ENCODE results near the gene TMOD1.
"Not testable (repeated sequence)": the region's sequence is repeated elsewhere in the genome, so short reads cannot be mapped to it uniquely, and the experiment has no call there.

TMOD1 gene

DNA sequence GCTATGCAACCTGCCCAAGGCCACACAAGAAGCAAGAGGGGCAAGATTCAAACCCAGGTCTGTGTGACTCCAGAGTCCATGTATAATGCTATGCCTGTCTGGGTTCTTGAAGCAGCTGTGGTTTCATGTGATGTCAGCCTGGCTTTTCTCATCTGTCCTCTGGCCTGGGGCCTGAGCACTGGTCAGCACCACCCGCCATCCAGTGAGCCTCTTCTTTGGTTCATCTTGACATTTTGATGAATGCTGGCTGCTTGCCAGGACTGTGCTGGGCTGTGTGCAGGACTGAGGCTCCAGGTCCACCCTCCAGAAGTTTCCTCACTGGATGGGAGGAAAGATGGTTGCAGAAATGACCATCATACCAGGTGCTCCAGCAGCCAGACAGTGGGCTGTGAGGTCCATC, 70.2 kb downstream of the TMOD1 start:
- no peak for DNase-seq

DNA sequence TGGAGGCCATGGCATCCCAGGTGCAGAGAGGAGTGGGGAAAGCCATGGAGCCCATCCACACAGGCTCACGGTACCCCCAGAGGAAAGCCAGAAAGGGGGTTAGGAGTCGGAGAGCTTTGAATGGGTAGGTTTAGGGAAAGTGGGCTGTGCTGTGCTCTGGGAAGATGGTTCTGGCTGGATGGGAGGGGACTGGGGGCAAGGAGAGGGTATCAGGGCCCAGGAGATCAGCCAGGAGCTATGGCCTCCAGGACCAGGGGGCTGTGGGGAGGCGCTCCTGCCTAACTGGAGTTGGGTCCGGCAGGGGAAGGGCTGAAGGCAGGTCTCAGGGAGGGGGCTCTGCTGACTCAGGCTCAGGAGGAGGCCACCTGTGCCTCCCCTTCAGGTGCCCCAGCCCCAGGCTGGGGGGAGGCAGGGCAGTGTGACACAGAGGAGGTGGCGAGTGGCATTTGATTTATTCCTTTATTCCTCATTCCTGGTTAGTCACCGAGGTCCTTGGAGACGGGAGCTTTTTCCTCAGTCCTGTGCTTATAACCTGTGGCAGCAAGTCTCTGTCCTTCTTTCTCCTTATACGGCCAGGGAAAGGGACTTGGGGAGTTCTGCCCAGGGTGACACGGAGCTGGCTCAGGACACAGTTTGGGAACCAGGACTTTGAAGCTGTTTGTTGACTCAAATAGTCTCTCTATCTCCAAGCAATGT, 70.9 kb downstream of the TMOD1 start:
- no peak for DNase-seq

DNA sequence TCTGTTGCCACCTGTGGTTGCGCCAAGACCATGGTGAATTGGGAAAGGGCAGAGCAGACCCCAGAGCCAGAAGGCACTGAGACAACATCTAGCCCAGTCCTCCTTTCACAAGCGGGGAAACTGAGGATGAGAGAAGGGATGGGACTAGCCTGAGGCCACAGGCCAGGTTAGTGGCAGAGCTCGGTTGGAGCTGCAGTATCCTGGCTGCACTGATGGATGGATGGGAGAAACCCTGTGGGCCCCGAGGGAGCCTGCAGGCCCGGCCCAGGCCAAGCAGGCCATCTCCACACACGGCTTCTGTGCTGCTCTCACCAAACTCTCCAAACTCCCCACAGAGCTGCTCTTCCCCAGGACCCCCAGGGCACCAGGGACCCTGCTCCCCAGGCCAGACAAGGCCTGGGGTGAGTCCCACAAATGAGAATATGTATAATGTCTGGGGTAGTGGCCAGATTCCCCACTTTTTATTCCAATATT, 71.5 kb downstream of the TMOD1 start:
- DNase-seq: no peak

DNA sequence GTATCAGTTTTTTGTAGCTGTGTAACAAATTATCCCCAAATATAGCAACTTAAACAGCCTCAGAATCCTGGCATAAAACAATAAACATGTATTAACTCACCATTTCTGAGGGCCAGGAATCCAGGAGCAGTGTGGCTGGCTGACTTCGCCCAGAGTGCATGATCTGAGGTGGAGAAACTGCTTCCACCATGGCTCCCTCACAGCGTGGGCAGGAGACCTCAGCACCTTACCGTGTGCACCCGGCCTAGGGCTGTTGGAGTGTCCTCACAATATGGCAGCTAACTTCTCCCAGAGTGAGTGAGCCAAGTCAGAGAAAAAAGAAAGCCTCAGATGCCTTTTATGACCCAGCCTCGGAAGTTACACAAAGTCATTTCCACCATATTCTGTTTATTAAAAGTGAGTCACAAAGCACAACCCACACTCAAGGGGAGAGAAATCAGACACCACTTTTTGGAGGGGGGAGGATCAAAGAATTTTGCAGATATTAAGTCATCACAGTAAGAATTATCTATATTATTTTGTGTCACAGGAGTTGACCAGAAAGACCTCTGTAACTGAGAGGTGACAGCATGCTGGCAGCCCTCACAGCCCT, 72.1 kb downstream of the TMOD1 start:
- no peak for DNase-seq

DNA sequence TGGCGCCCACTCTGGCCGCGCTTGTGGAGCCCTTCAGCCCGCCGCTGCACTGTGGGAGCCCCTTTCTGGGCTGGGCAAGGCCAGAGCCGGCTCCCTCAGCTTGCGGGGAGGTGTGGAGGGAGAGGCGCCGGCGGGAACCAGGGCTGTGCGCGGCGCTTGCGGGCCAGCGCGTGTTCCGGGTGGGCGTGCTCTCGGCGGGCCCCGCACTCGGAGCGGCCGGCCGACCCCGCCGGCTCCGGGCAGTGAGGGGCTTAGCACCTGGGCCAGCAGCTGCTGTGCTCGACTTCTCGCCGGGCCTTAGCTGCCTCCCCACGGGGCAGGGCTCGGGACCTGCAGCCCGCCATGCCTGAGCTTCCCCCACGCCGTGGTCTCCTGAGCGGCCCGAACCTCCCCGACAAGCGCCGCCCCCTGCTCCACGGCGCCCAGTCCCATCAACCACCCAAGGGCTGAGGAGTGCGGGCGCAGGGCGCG, 72.7 kb downstream of the TMOD1 start:
- not testable (repeated sequence) for DNase-seq

DNA sequence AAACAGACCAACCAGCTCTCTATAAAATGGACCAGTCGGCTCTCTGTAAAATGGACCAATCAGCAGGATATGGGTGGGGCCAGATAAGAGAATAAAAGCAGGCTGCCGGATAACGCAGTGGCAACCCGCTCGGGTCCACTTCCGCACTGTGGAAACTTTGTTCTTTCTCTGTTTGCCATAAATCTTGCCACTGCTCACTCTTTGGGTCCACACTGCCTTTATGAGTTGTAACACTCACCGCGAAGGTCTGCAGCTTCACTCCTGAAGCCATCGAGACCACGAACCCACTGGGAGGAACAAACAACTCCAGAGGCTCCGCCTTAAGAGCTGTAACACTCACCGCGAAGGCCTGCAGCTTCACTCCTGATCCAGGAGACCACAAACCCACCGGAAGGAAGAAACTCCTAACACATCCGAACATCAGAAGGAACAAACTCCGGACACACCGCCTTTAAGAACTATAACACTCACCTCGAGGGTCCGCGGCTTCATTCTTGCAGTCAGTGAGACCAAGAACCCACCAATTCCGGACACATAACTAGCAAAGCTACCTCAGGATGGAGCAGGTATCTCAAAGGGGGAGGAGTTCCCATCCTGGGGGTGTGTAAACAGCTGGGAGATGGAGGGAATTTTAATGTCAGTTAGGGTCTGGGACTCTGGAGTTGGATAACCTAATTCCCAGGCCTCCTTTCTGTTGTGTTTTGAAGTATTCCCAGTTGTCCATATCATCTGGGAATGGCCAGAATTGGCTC, 73.6 kb downstream of the TMOD1 start:
- peak in 2 of 4 experiments; percentile 3 to 24 for DNase-seq

DNA sequence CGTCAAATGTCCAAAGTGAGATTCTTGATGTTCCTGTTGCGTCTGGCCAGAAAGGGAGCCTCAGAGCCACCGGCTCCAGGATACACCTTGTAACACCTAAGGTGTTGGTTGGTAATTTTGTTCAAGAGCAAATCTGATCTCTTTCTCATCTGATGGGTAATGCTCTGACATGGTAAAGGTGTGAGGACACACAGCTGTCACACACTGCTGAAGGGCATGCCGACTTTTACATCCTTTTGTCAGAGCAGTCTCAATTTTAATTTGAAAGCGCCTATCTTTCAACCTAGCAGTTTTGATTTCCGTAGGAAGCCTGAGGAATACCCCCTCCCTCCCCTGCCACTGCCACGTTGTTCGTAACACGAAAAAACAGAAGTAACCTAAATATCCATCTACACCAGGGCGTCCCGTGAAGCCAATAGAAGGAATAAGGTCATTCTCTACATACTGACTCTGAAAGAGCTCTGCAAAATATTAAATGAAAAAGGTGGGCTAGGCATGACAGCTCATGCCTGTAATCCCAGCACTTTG, 74.3 kb downstream of the TMOD1 start:
- no peak for DNase-seq

DNA sequence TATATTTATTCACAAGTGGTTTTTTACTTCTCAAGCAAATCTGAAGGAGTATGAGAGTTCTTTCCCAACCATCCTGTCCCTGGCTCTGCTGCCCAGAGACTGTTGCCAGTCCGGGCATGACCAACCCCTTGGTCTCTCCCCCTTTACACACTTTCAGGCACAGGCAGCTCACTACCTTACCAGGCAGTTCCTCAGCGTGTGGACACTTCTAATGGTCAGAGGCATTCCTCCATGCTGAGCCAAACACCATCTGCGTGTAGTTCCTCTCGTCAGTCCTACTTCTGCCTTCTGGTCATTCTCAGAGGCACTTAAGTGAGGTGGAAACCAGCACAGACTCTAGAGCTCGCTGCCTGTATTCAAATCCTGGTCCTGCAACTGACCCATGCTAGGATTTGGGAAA, 75.6 kb downstream of the TMOD1 start:
- no peak for DNase-seq

DNA sequence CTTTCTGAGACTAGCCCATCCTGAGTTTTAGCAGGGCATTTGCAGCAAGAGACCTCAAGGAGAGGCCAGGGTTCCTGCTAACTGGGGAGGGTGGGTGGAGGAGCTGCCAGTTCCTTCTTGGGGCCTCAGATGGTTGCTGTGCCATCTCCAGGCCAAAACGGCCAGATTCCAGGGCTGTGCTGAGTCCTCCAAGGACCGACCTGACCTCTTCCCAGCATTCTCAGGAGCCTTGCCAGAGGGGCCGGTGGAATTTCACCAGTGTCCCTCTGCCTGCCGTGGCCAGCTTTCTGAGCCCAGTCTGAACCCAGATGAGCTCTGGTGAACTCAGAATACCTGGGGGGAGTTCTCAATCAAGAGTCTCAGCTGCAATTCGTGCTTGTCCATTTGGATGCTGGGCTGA, 77.4 kb downstream of the TMOD1 start:
- no peak for DNase-seq

DNA sequence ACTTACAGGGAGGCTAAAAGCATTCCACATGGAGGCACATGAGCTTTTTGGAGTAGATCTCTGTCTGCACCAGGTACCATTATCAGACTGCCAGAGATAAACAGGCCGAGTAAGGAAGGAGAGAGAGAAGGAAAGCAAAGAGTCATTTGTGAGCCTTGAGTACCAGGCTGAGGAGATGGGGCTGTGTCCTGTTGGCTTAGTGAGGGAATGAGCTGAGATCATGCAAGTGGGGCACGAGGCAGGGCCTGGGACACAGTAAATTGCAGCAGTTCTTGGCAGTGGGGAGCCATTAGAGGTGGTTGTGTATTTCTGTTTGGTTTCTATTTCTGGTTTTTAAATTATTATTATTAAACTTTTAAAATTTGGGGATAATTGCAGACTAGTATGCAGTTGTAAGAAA, 78.4 kb downstream of the TMOD1 start:
- no peak for DNase-seq

DNA sequence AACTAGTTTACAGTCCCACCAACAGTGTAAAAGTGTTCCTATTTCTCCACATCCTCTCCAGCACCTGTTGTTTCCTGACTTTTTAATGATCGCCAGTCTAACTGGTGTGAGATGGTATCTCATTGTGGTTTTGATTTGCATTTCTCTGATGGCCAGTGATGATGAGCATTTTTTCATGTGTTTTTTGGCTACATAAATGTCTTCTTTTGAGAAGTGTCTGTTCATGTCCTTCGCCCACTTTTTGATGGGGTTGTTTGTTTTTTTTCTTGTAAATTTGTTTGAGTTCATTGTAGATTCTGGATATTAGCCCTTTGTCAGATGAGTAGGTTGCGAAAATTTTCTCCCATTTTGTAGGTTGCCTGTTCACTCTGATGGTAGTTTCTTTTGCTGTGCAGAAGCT, 80.1 kb downstream of the TMOD1 start:
- not testable (repeated sequence) for DNase-seq

DNA sequence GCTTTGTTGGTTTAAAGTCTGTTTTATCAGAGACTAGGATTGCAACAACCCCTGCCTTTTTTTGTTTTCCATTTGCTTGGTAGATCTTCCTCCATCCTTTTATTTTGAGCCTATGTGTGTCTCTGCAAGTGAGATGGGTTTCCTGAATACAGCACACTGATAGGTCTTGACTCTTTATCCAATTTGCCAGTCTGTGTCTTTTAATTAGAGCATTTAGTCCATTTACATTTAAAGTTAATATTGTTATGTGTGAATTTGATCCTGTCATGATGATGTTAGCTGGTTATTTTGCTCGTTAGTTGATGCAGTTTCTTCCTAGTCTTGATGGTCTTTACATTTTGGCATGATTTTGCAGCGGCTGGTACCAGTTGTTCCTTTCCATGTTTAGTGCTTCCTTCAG, 83.3 kb downstream of the TMOD1 start:
- not testable (repeated sequence) for DNase-seq

DNA sequence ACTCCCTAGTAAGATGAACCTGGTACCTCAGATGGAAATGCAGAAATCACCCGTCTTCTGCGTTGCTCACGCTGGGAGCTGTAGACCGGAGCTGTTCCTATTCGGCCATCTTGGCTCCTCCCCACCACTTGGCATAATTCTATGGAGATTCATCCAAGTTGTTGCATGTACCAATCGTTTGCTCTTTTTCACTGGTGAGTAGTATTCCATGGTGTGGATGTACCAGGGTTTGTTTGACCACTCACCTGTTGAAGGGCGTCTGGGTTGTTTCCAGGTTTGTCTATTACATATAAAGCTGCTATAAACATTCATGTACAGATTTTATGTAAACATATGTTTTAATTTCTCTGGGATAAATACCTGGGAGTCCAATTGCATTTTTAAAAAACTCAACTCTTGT, 85.4 kb downstream of the TMOD1 start:
- not testable (repeated sequence) for DNase-seq

DNA sequence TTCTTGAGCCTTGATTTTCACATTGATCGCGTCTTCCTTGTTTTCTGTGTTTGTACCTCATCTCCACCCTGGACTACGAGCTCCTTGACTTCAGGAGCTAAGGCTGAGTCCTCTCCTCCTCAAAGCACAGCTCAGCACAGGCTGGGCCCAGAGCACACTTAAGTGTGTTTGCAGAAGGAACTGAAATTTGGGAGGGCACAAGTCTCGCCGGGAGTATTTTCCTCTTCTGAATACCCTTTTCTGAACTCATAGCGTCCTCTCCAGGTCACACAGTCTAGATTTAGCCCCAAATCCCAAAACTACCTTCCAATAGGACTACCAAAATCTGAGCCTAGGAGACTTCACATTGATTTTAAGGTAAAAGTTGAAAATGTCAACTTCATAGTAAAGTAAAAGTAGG, 90.1 kb downstream of the TMOD1 start:
- DNase-seq: no peak

DNA sequence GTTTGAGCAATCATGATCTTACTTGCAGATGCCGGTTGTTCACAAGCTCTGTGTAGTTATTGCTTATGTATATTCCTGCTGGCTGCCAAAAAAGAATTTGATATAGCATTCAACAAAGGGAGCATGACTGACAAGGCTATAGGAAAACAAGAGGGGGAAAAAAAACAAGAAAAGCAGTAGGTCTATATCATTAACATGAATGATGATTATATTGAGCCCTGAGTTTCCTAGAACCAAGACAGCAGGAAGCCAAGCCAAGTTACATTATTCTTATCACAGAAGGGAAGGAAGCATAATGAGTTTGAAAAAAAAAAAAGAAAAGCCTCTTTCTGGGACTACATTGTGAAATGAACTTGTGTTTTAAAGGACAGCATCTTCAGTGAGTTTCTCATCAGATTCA, 90.7 kb downstream of the TMOD1 start:
- no peak for DNase-seq

DNA sequence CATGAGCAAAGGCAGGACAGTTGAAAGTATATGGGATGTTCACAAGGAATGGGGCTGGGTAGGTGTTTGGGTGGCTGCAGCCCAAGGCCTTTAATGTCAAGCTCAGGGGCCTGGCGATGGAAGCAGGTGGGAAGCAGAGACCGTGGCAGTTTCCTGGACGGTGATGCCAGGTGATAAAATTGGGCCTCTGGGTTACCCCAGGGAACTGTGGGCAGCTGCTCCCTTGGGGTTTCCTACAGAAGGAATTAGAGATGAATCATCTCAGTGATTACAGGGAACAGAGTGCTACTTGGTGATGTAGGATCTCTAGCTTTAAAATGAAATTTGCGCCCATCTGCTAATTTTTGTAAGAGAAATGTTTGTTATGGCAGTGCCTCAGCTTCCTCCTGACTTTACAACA, 92.5 kb downstream of the TMOD1 start:
- no peak for DNase-seq

DNA sequence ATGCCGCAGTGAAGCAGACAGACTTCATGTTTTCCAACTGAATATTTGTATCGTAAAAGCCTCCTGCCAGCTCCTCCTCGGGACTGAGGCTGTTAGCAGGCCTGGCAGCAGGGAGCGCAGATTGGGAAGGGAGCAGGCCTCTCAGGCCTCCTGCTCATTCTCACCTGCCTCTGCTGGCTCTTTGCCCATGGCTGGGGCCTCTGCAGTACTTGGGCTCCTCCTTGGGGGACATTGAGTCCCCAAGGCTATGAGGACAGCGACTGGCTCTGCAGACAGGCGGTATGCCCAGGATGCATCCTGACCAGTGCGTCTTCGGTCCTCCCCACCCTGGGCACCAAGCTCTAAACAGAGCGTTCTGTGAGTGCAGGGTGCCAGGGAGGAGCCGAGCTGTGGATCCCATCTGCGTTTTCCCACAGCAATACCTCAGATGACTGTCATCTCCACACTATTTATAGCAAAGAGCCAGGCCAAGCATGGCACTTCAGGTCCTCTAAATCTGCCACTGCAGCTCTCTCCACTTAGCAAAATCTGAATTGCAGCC, 93.0 kb downstream of the TMOD1 start:
- no peak for DNase-seq

DNA sequence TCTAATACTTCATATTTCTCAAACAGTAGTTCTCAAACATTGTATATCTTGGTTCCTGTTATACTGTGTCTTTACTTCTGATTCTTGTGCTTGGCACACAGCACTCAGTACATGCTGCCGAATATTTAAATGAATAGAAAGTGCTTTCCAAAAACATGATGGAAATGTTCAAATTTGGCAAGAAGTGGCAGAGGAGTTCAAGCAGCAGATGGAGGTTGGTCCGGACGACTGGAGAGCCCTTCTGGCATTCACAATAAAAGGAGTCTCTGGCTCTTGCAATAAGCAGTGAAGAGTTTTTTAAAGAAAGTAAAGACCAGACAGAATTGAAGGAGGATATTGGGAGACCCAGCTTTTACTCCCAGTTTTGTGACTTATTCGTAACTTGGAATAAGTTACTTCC, 95.4 kb downstream of the TMOD1 start:
- DNase-seq: no peak

DNA sequence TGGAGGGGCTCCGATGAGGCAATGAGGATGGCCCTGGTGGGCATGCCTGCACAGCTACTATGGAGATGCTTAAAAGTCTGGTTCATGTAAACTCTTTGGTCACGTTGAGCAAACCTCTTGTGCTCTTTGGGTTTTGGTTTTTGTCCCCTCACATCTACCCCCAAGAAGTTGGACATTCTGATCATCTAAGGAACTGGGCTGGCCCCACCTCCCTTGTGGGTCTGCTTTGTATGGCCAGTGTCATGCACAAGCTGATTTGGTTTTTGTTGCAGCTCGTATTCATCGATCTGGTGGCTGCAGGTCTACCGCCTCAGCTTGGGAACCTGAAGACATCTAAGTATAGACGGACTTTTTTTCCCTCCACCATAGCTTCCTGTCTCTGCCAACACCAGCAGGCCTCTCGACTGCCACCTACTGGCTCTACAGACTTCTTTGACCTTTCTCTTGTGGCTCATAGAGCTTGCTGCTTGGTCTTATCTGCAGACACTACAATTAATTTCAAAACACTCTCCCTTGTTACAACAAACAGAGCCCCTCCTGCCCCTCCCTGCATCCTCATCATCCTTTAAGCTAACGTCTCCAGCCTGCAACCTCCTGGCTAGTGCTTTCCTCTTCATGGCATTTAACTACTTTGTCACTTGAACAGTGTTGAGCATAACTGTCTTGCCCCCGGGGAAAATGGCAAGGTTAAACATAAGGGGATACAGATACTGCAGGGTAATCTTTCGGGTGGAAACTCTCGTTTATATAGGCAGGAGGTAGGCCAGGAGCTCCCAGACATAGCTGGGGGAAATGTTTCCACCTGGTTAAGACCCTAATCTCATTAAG, 97.2 kb downstream of the TMOD1 start:
- peak; percentile 38 to 56 (median 49) for DNase-seq

DNA sequence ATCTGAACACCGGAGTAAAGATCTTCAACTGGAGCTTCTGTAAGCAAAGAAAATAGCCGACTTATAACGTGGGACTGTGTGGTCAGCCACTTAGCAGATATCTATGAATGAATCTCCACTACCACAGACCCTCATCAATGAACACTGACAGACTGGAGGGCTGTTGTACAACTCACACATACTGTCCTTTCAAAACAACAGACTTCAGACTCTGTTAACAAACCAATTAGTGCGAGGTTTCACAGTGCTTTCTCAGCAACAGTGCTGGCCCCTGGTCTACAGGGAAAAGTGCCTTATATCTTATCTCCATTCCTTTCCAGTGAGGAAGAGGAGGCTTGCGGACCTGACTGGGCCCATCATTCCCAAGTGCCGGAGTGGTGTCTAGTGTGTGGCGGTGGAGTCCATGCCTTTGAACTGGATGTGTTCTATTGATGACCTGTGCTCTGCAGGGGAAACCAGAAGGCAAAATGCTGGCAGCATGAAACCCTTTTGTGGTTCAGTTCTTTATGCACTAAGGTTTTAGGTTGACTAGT, 97.9 kb downstream of the TMOD1 start:
- no peak for DNase-seq

DNA sequence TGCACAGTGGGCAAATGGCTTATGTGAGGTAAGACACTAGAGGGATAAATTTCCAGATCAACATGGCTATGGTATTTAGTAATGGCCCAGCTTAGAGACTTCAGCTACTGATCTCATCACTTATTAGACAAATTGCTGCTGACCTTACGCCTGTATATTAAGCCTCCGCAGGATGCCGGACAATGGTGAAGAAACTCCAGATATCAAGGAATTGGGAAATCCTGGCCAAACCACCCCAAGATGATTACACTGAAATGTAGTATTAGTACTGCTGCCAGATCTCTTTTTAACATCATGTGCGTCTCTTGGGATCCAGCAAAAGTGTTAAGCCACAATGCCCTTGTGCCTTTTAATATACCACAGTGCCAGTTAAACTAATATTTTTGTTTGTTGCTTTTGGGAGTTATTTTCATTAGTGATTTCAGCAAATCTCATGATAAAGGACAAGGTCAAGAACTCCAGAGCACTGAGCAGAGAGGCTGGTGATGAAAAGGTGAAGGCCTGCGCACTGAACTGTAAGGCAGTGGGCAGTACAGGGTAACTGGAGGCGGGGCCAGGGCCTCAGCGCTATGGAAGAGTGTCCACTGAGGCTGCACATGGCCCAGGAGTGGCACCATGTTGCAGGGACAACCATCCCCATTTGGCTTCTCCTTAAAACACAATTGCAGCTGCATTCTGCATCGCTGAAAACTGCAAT, 99.2 kb downstream of the TMOD1 start:
- no peak for DNase-seq

Data from activated CD4-positive, CD25-positive, alpha-beta regulatory T cell (primary cell).